Osteoblast (primary cell): ENCODE data around the gene GRAMD4. TPM values are rescaled to one million over a fixed set of nuclear protein-coding genes. Genes with fewer than 3 reads are reported as not detected.

ENCODE experiments used
- DNase-seq: peaks from one replicate; pipeline ENCODE4 v3.0.0; 2011; ENCODE audit warnings: low spot score, mixed read lengths; ENCODE audit not compliant: insufficient read length; ENCODE audit errors: missing footprints
- H2AFZ ChIP-seq: 2 replicates; pipeline ENCODE4 v1.6.0; 2011; ENCODE audit warnings: mild to moderate bottlenecking, low read length
- H3K27ac ChIP-seq: 2 replicates; pipeline ENCODE4 v1.5.1; 2011; ENCODE audit warnings: mild to moderate bottlenecking, low read depth, low read length, moderate library complexity
- H3K27me3 ChIP-seq: 2 replicates; pipeline ENCODE4 v1.6.0; 2012; ENCODE audit warnings: mild to moderate bottlenecking, control low read depth, inconsistent platforms, low read length, moderate library complexity; ENCODE audit not compliant: insufficient read depth
- H3K36me3 ChIP-seq: 2 replicates; pipeline ENCODE4 v1.5.1; 2011; ENCODE audit warnings: mild to moderate bottlenecking, low read length, control low read depth, moderate library complexity; ENCODE audit not compliant: insufficient read depth
- H3K4me1 ChIP-seq: 2 replicates; pipeline ENCODE4 v1.5.1; 2011; ENCODE audit warnings: mild to moderate bottlenecking, low read length, control low read depth, moderate library complexity; ENCODE audit not compliant: insufficient read depth
- H3K4me2 ChIP-seq: 2 replicates; pipeline ENCODE4 v1.6.0; 2011; ENCODE audit warnings: mild to moderate bottlenecking, low read length; ENCODE audit not compliant: insufficient read depth
- H3K4me3 ChIP-seq: fragments of 200-600 bp; sonication (generic); 3 replicates; pipeline ENCODE4 v1.5.1; 2012; ENCODE audit warnings: mild to moderate bottlenecking, low read length, inconsistent platforms; ENCODE audit not compliant: insufficient read depth
- H3K79me2 ChIP-seq: 2 replicates; pipeline ENCODE4 v1.6.0; 2012; ENCODE audit warnings: mild to moderate bottlenecking, low read length, control low read depth, inconsistent platforms; ENCODE audit not compliant: insufficient read depth
- H3K9me3 ChIP-seq: 2 replicates; pipeline ENCODE4 v1.5.1; 2011; ENCODE audit warnings: low read depth, low read length, control low read depth
- H4K20me1 ChIP-seq: 2 replicates; pipeline ENCODE4 v1.6.0; 2012; ENCODE audit warnings: mild to moderate bottlenecking, low read length, control low read depth; ENCODE audit not compliant: insufficient read depth
- CTCF ChIP-seq: IDR thresholded peaks from 2 replicates; pipeline ENCODE4 v1.5.1; 2011; ENCODE audit warnings: mild to moderate bottlenecking, low read depth, low read length, moderate library complexity; ENCODE audit errors: extremely low read depth
- total RNA-seq: library from RNA; depleted of rRNA; stranded (reverse); fragments of >200 nt; gene quantifications from 2 replicates; pipeline ENCODE4 v1.2.3, GENCODE V29; 2012

GRAMD4 gene
- total RNA-seq, 1 donor: 17.0 TPM

GRCh38 chr22:46595545-46595944 is 24.6 kb upstream of the GRAMD4 start:
- Histone ChIP-seq H3K9me3 (no peaks in the 10 kb centered on the region), H3K4me2 (no peak overlapping the region)

GRCh38 chr22:46596032-46596441 is 24.1 kb upstream of the GRAMD4 start:
- H3K27ac ChIP-seq: no peak overlapping the region
- TF ChIP-seq CTCF: no peak
- no peaks in the 10 kb centered on the region for H3K27me3 ChIP-seq
- H2AFZ ChIP-seq: no peak overlapping the region
- no peak overlapping the region for H3K4me2 ChIP-seq
- peaks cover 7% of the 10 kb centered on the region for H3K4me1 ChIP-seq
- no peak overlapping the region for H3K4me3 ChIP-seq
- peaks cover 25% of the 10 kb centered on the region for H4K20me1 ChIP-seq
- DNase-seq: no peak
- no peaks in the 10 kb centered on the region for H3K36me3 ChIP-seq
- no peaks in the 10 kb centered on the region for H3K79me2 ChIP-seq
- no peaks in the 10 kb centered on the region for H3K9me3 ChIP-seq

More at GRCh38 chr22:46595545-46595944, 24.6 kb upstream of the GRAMD4 start:
- Histone ChIP-seq H3K4me3 (no peak overlapping the region), H4K20me1 (peaks cover 25% of the 10 kb centered on the region), H3K27me3 (no peaks in the 10 kb centered on the region), H3K27ac (no peak overlapping the region), H3K79me2 (peaks cover under 1% of the 10 kb centered on the region), H2AFZ (no peak overlapping the region), H3K4me1 (peaks cover 7% of the 10 kb centered on the region), H3K36me3 (no peaks in the 10 kb centered on the region)
- no peak for DNase-seq
- TF ChIP-seq CTCF: no peak

GRCh38 chr22:46596819-46597218 is 23.4 kb upstream of the GRAMD4 start:
- no peak overlapping the region for H3K4me2 ChIP-seq
- H4K20me1 ChIP-seq: peaks cover 23% of the 10 kb centered on the region
- peaks cover 7% of the 10 kb centered on the region for H3K4me1 ChIP-seq
- H3K27me3 ChIP-seq: no peaks in the 10 kb centered on the region
- no peak overlapping the region for H2AFZ ChIP-seq
- TF ChIP-seq CTCF: no peak
- H3K9me3 ChIP-seq: no peaks in the 10 kb centered on the region
- H3K36me3 ChIP-seq: no peaks in the 10 kb centered on the region
- no peak for DNase-seq
- H3K4me3 ChIP-seq: no peak overlapping the region
- no peak overlapping the region for H3K27ac ChIP-seq
- no peaks in the 10 kb centered on the region for H3K79me2 ChIP-seq

- H3K9me3 ChIP-seq: no peaks in the 10 kb centered on the region
- H2AFZ ChIP-seq: no peak overlapping the region
- H3K4me1 ChIP-seq: no peaks in the 10 kb centered on the region
- no peaks in the 10 kb centered on the region for H3K79me2 ChIP-seq
- H3K27ac ChIP-seq: no peak overlapping the region
- no peaks in the 10 kb centered on the region for H3K36me3 ChIP-seq
- no peak overlapping the region for H3K4me3 ChIP-seq
- no peak for TF ChIP-seq CTCF
- H4K20me1 ChIP-seq: peaks cover 24% of the 10 kb centered on the region
- H3K4me2 ChIP-seq: no peak overlapping the region
- DNase-seq: no peak
- H3K27me3 ChIP-seq: no peaks in the 10 kb centered on the region
Measured at GRCh38 chr22:46598224-46598623, 22.0 kb upstream of the GRAMD4 start.
